MM.1S (cell line): ENCODE measurements around the gene VAV2.

Experiments
- DNase-seq: peaks from one replicate; pipeline ENCODE4 v3.0.0-alpha.2; 2015
- H2AFZ ChIP-seq: fragments of 300-600 bp; sonication (generic); 2 replicates; pipeline ENCODE4 v1.6.0; 2016; ENCODE audit warnings: antibody characterized with exemption, low read length
- H3F3A ChIP-seq: fragments of 300-600 bp; sonication (generic); 2 replicates; pipeline ENCODE4 v1.6.1; 2016; ENCODE audit warnings: mild to moderate bottlenecking, antibody characterized with exemption, low read length, moderate library complexity, mixed read lengths; ENCODE audit not compliant: insufficient read depth
- H3K27ac ChIP-seq: fragments of 300-600 bp; sonication (generic); 2 replicates; pipeline ENCODE4 v1.5.1; 2016; ENCODE audit warnings: mild to moderate bottlenecking, low read length
- H3K27me3 ChIP-seq: fragments of 300-600 bp; sonication (generic); replicated peaks from 2 replicates; pipeline ENCODE4 v1.6.0; 2016; ENCODE audit warnings: low read length; ENCODE audit not compliant: insufficient read depth
- H3K36me3 ChIP-seq: fragments of 300-600 bp; sonication (generic); replicated peaks from 2 replicates; pipeline ENCODE4 v1.6.1; 2016; ENCODE audit warnings: mild to moderate bottlenecking, low read length, mixed read lengths; ENCODE audit not compliant: insufficient read depth
- H3K4me1 ChIP-seq: fragments of 300-600 bp; sonication (generic); 2 replicates; pipeline ENCODE4 v1.6.1; 2016; ENCODE audit warnings: low read length, mixed read lengths
- H3K4me2 ChIP-seq: fragments of 300-600 bp; sonication (generic); 2 replicates; pipeline ENCODE4 v1.6.0; 2016; ENCODE audit warnings: low read depth, low read length
- H3K4me3 ChIP-seq: fragments of 300-600 bp; sonication (generic); 2 replicates; pipeline ENCODE4 v1.5.1; 2016; ENCODE audit warnings: low read length, mixed read lengths
- H3K79me2 ChIP-seq: fragments of 300-600 bp; sonication (generic); 2 replicates; pipeline ENCODE4 v1.6.1; 2016; ENCODE audit warnings: mixed run types, low read length, mixed read lengths
- H3K9ac ChIP-seq: fragments of 300-600 bp; sonication (generic); 2 replicates; pipeline ENCODE4 v1.6.1; 2016; ENCODE audit warnings: low read length, mixed read lengths
- H3K9me2 ChIP-seq: fragments of 300-600 bp; sonication (generic); replicated peaks from 2 replicates; pipeline ENCODE4 v1.6.1; 2016; ENCODE audit warnings: mild to moderate bottlenecking, low read length, mixed read lengths; ENCODE audit not compliant: insufficient read depth
- H3K9me3 ChIP-seq: fragments of 300-600 bp; sonication (generic); replicated peaks from 2 replicates; pipeline ENCODE4 v1.6.1; 2016; ENCODE audit warnings: mild to moderate bottlenecking, low read length, mixed read lengths; ENCODE audit not compliant: insufficient read depth
- H4K20me1 ChIP-seq: fragments of 300-600 bp; sonication (generic); 2 replicates; pipeline ENCODE4 v1.6.1; 2016; ENCODE audit warnings: mild to moderate bottlenecking, low read length, moderate library complexity, mixed read lengths; ENCODE audit not compliant: insufficient read depth
- EZH2 ChIP-seq: fragments of 300-600 bp; sonication (generic); optimal IDR thresholded peaks from 2 replicates; pipeline ENCODE3; 2017; ENCODE audit warnings: low read depth, mild to moderate bottlenecking, antibody characterized with exemption, low read length, mixed read lengths
- EZH2phosphoT487 ChIP-seq: fragments of 300-600 bp; sonication (generic); IDR thresholded peaks from 2 replicates; pipeline ENCODE4 v1.6.1; 2018; ENCODE audit warnings: antibody characterized with exemption, low read length
- TF ChIP-seq, protein P1 (sequence below): fragments of 300-600 bp; sonication (generic); IDR thresholded peaks from 2 replicates; pipeline ENCODE4 v1.5.1; 2016; ENCODE audit warnings: antibody characterized with exemption, low read length, mixed read lengths

The VAV2 gene

DNA sequence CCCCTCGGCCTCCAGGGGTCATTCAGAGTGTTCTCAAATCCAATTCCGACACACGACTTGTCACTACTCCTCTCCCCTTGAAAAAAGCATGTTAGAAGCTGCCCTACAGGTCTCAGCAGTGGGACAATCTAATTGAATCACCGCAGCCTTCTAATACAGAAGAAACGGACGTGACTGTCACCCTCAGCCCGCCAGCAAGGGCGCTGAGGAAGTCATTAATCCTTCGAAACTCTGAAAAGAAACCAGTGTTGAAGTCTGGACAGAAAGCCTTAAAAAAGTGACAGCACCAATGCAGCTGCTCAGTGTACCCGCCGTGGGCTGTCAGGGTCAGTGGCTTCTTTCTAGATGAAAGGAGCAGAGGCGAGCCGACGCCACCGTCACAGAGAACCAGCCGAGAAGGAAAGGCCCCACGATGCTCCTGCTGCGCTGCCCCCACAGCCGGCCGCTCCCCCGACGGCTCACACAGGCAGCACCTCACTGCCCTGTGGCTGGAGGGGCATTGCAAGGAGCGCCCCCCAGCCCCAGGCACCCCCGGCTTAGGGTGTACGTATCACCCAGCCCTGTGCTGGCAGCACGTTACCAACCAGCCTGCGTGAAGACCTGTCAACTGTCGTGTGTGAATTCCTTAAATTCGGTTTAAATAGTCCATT, 38.8 kb upstream of the VAV2 start:
- H3K4me2 ChIP-seq, result peak overlapping the region; percentile 50
- H4K20me1 ChIP-seq, result no peaks in the 10 kb centered on the region
- TF ChIP-seq EZH2phosphoT487, result no peak
- no peak for TF ChIP-seq EZH2
- TF ChIP-seq, protein P1, sequence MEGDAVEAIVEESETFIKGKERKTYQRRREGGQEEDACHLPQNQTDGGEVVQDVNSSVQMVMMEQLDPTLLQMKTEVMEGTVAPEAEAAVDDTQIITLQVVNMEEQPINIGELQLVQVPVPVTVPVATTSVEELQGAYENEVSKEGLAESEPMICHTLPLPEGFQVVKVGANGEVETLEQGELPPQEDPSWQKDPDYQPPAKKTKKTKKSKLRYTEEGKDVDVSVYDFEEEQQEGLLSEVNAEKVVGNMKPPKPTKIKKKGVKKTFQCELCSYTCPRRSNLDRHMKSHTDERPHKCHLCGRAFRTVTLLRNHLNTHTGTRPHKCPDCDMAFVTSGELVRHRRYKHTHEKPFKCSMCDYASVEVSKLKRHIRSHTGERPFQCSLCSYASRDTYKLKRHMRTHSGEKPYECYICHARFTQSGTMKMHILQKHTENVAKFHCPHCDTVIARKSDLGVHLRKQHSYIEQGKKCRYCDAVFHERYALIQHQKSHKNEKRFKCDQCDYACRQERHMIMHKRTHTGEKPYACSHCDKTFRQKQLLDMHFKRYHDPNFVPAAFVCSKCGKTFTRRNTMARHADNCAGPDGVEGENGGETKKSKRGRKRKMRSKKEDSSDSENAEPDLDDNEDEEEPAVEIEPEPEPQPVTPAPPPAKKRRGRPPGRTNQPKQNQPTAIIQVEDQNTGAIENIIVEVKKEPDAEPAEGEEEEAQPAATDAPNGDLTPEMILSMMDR, result no peak
- H3K9me3 ChIP-seq, result no peaks in the 10 kb centered on the region
- no peaks in the 10 kb centered on the region for H3K79me2 ChIP-seq
- H2AFZ ChIP-seq, result no peak overlapping the region
- H3K27ac ChIP-seq, result peak overlapping the region; percentile 55; the same call in 1 of the 2 replicates
- H3K9ac ChIP-seq, result no peak overlapping the region
- H3K36me3 ChIP-seq, result no peaks in the 10 kb centered on the region
- H3K9me2 ChIP-seq, result no peaks in the 10 kb centered on the region
- DNase-seq, result peak; percentile 86
- H3K27me3 ChIP-seq, result no peaks in the 10 kb centered on the region
- H3F3A ChIP-seq, result no peaks in the 10 kb centered on the region
- no peak overlapping the region for H3K4me3 ChIP-seq
- H3K4me1 ChIP-seq, result peaks cover 3% of the 10 kb centered on the region; the same call in 1 of the 2 replicates

DNA sequence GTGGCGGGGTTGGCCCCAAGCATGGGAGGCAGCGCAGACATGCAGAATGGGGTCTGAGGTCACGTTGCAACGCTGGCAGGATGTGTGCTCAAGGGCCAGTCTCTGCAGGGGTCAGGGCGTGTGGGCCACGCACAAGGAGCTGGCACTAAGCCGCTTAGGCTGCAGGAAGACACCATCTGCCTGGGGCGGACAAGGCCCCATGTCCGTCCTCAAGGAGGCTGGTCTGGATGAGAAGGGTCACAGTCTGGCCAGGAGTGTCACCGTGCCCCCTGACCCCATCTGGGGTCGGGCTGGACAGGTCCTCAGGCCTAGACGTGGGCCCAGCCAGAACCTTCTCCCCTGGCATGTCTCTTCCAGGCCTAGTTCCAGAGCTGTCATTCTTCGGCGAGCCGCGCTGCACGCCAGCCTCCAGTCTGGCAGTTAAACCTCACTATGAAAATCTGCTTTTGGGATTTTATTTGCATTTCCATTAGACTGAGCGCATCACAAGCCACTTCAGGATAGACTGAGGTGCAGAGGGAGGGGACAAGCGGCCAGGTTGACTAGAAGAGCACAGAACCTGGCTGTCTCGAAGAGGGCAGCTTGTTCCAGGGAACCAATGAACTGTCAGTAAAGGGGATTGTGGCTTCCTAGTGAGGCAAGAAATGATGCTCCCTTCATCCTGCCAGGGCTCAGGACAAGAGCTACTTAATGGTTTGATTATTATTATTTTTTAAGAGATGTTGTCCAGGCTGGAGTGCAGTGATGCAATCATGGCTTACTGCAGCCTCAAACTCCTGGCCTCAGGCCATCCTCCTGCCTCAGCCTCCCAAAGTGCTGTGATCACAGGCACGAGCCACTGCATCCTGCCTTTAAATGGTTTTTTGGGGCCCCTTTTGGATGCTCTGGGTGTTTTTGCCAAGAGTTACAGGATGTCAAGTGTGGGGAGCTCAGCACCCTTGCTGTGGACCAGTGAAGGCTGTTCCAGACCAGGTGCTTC, 37.4 kb upstream of the VAV2 start:
- Histone ChIP-seq H3K4me2 (no peak overlapping the region), H3K27ac (no peak overlapping the region), H3K4me3 (no peak overlapping the region), H3K9me2 (no peaks in the 10 kb centered on the region), H4K20me1 (no peaks in the 10 kb centered on the region), H3K36me3 (no peaks in the 10 kb centered on the region), H3K4me1 (peaks cover 3% of the 10 kb centered on the region; the same call in 1 of the 2 replicates), H3K27me3 (no peaks in the 10 kb centered on the region), H3K9ac (no peak overlapping the region), H3K79me2 (no peaks in the 10 kb centered on the region), H3K9me3 (no peaks in the 10 kb centered on the region), H2AFZ (no peak overlapping the region), H3F3A (no peaks in the 10 kb centered on the region)
- no peak for DNase-seq
- TF ChIP-seq EZH2phosphoT487 (no peak), EZH2 (no peak)
- TF ChIP-seq, protein P1, result no peak

DNA sequence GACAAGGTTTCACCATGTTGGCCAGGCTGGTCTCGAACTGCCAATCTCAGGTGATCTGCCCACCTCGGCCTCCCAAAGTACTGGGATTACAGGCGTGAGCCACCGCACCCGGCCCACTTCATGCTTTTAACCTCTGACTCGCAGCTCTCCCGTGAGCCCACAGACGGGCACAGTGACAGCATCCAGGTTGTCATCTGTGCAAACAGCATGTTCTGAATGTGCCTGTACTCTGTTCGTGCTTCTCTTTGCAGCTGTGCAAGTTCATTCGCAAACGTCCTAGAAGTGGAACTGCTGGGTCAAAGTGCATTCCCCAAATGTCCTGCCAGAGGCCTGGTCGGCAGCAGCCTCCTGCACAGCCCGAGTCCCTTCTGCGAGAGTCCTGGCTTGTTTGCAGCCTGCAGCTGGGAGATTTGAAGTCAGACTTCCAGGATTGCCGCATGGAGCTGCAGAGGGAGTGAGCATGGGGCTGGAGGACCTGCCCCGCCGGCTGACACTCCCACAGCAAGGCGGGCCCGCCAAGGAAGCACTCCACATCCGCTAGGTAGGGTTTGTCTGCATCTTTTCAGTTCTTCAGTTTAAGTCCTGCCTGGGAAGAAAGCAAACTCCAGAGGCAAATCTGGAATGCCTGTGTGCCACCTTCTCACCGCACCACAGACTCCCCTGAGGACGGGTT, 36.6 kb upstream of the VAV2 start:
- H4K20me1 ChIP-seq, result no peaks in the 10 kb centered on the region
- DNase-seq, result no peak
- H3K9ac ChIP-seq, result no peak overlapping the region
- no peak overlapping the region for H3K4me3 ChIP-seq
- peaks cover 1% of the 10 kb centered on the region; the same call in 1 of the 2 replicates for H3K27me3 ChIP-seq
- no peaks in the 10 kb centered on the region for H3F3A ChIP-seq
- H3K79me2 ChIP-seq, result no peaks in the 10 kb centered on the region
- no peak overlapping the region for H3K27ac ChIP-seq
- no peaks in the 10 kb centered on the region for H3K9me2 ChIP-seq
- H3K4me2 ChIP-seq, result no peak overlapping the region
- no peaks in the 10 kb centered on the region for H3K36me3 ChIP-seq
- TF ChIP-seq, protein P1, result no peak
- H3K4me1 ChIP-seq, result peaks cover 3% of the 10 kb centered on the region; the same call in 1 of the 2 replicates
- no peak overlapping the region for H2AFZ ChIP-seq
- H3K9me3 ChIP-seq, result no peaks in the 10 kb centered on the region
